ENCODE measurements around the gene ERGIC1.

ERGIC1 gene

DNA sequence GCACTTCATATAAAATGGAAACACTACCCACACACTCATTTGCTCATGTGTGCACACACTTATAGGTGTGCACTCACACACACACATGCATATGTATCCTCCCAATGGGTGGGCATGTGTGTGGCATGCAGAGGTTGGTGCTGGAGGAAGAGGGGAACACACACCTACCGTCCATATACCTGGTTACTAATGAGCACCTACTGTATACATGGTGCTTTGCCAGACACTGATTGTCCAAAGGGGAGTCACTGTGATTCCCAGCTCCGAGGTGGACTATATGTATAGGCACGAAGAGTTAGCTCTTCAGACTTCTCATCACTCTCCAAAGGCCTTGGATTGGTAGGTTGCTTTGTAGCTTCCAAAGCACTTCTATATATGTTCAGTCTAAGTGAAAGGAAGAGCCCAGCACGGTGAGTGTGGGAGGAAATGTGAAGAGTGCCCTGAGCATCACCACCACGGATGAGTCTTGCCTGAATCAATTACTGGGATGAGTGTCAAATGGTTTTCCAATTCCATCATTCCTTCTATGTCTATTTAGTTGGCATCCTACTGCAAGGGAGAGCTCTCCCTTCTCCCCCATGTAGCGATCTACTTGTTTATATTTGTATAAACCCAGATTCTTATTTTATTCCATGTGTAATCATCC lies 12.6 kb upstream of the ERGIC1 start:
- peak; percentile 54 for DNase-seq (ENCODE audit: low read depth)
- no peak overlapping the region for H3K4me3 ChIP-seq (ENCODE audit: low read length)
- TF ChIP-seq, protein P1, sequence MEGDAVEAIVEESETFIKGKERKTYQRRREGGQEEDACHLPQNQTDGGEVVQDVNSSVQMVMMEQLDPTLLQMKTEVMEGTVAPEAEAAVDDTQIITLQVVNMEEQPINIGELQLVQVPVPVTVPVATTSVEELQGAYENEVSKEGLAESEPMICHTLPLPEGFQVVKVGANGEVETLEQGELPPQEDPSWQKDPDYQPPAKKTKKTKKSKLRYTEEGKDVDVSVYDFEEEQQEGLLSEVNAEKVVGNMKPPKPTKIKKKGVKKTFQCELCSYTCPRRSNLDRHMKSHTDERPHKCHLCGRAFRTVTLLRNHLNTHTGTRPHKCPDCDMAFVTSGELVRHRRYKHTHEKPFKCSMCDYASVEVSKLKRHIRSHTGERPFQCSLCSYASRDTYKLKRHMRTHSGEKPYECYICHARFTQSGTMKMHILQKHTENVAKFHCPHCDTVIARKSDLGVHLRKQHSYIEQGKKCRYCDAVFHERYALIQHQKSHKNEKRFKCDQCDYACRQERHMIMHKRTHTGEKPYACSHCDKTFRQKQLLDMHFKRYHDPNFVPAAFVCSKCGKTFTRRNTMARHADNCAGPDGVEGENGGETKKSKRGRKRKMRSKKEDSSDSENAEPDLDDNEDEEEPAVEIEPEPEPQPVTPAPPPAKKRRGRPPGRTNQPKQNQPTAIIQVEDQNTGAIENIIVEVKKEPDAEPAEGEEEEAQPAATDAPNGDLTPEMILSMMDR (IDR thresholded peaks at IDR 0.05; ENCODE audit: insufficient read depth, low read depth, low read length, missing control alignments) = no peak

DNA sequence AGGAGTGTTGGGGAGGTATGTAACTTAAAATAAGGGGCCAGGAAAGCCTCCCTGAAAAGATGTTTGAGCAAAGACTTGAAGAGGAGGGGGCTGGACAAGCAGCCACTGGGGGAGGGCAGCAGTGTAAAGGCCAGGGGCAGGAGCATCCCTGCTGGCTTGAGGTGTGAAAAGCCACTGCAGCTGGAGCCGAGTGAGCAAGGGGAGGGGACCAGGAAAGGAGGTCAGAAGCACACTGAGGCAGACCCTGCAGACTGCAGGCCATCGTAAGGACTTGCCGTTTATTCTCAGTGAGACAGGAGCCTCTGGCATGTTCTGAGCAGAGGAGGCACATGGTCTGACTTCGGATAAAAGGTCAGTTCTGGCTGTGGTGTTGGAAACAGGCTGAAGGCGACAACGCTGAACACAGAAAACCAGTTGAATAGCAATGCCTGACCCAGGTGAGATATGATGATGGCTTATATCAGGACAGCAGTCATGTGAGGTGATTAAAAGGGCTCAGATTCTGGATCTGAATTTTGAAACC lies 10.2 kb upstream of the ERGIC1 start:
- no peak for DNase-seq (ENCODE audit: low read depth)
- TF ChIP-seq, protein P1 (IDR thresholded peaks at IDR 0.05; ENCODE audit: insufficient read depth, low read depth, low read length, missing control alignments) = no peak
- H3K4me3 ChIP-seq (ENCODE audit: low read length) = no peak overlapping the region

DNA sequence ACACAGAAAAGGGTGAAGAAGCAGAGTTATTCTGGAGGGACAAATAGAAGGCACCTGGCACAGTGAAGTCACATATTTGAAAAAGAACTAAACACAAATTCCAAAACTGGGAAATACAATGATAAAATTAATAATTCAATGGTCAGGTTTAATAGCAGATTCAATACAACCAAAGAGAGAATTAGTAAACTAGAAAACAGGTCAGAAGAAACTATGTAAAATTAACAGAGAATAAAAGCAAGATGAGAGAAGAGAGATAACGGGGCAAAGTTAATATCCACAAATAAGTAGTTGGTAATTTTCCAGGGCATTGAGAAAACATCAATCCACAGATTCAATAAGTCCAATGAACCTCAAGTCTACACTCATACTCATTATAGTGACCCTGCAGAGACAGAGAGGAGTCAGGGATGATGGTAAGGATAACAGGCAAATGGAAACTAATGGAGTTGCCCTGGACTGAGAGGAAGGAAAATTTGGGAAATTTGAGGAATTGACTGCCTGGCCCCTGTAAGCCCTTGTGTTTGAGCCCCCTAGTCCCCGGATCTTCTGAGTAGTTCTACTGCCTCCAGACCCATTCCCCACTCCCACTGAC lies 8.3 kb upstream of the ERGIC1 start:
- TF ChIP-seq, protein P1 (IDR thresholded peaks at IDR 0.05; ENCODE audit: insufficient read depth, low read depth, low read length, missing control alignments) = no peak
- H3K4me3 ChIP-seq (ENCODE audit: low read length) = no peak overlapping the region
- DNase-seq (ENCODE audit: low read depth) = no peak

DNA sequence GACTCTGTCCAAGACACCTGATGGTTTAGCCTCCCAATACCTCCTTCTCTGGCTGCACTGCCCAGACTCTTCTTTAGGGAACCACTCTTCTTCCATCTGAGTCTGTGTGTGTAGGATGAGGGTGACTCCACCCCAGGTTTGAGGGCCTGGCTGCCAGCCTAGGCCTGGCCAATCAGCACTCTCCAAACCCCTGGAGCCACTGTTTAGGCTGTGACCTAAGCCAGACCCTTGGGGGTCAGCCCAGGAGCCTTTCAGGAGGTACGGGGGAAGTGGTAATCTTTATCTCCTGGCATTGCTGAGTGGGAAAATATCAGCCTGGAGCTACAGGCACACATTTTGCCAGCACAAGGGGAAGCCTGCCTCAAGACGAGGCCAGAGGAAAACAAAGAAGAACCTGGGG lies 6.2 kb upstream of the ERGIC1 start:
- H3K4me3 ChIP-seq (ENCODE audit: low read length) = no peak overlapping the region
- TF ChIP-seq, protein P1 (IDR thresholded peaks at IDR 0.05; ENCODE audit: insufficient read depth, low read depth, low read length, missing control alignments) = no peak
- no peak for DNase-seq (ENCODE audit: low read depth)

DNA sequence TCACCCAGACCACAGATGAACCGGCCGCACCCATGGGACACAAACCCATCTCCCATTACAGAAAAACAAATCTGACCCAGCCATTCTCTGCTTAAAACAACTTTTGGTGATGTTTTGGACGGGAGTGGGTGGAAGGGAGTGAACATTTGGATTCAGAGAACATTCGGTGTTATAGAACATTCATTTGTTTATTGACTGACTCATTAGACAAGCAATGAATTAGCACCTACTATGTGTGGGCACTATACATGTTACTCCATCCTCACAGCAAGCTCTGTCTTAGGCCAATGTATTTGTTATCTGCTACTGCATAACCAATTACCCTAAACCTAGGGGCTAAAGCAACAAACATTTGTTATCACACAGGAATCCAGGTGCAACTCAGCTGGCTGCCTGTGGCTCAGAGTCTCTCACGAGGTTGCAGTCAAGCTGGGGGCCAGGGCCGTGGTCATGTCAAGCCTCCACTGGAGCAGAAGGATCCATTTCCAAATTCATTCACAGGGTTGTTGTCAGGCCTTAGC lies 5.1 kb upstream of the ERGIC1 start:
- DNase-seq (ENCODE audit: low read depth) = peak; percentile 57

DNA sequence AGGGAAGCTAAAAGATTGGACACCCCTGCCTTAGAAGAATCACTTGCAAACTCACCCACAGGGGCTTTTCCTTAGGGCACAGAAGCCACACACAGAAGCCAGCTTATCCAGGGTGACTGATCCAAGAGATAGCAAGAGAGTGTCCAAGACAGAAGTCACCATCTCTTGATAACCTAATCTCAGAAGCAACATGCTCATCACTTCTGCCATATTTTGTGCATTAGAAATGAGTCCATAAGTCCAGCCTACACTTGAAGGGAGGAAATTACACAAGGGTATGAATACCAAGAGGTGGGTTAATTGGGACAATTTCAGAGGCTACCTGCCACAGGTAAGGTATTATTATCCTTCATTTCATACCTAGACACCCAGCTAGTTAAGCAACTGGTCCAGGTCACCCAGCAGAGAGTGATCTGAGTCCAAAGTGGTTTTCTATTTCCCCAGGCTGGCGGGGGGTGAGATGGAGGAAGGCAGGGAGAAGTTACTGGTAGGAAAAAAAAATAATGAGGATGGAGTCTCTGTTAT lies 3.7 kb upstream of the ERGIC1 start:
- no peak for DNase-seq (ENCODE audit: low read depth)
- TF ChIP-seq, protein P1 (IDR thresholded peaks at IDR 0.05; ENCODE audit: insufficient read depth, low read depth, low read length, missing control alignments) = no peak

More for the DNA sequence above, 5.1 kb upstream of the ERGIC1 start:
- no peak overlapping the region for H3K4me3 ChIP-seq (ENCODE audit: low read length)
- TF ChIP-seq, protein P1 (IDR thresholded peaks at IDR 0.05; ENCODE audit: insufficient read depth, low read depth, low read length, missing control alignments) = no peak

More for the DNA sequence above, 3.7 kb upstream of the ERGIC1 start:
- H3K4me3 ChIP-seq (ENCODE audit: low read length) = no peak overlapping the region

All from epithelial cell of esophagus (primary cell).